Neural crest cell (in vitro differentiated cells): ENCODE measurements around the gene WDR19. TPM values are rescaled to one million over a fixed set of nuclear protein-coding genes. Genes with fewer than 3 reads are reported as not detected.
A peak's percentile ranks its signal among the peaks of the same experiment; 100 is the strongest.

Source experiments
- DNase-seq: peaks from one replicate; pipeline ENCODE4 v3.0.0; 2021; ENCODE audit warnings: low read depth, mixed read lengths, low spot score
- H3K27ac Mint-ChIP-seq: one replicate; pipeline ENCODE4 v1.8.0; 2021; ENCODE audit warnings: mild to moderate bottlenecking, mixed read lengths; ENCODE audit not compliant: unreplicated experiment
- H3K27me3 Mint-ChIP-seq: 2 replicates; pipeline ENCODE4 v1.8.0; 2021; ENCODE audit warnings: low read depth, mild to moderate bottlenecking, mixed read lengths
- H3K36me3 Mint-ChIP-seq: 2 replicates; pipeline ENCODE4 v1.8.0; 2021; ENCODE audit warnings: low read depth, mild to moderate bottlenecking, mixed read lengths
- H3K4me1 Mint-ChIP-seq: 2 replicates; pipeline ENCODE4 v1.8.0; 2021; ENCODE audit warnings: mixed read lengths
- H3K4me3 Mint-ChIP-seq: one replicate; pipeline ENCODE4 v1.8.0; 2021; ENCODE audit warnings: mild to moderate bottlenecking, mixed read lengths
- H3K9me3 Mint-ChIP-seq: 2 replicates; pipeline ENCODE4 v1.8.0; 2021; ENCODE audit warnings: mixed read lengths
- CTCF ChIP-seq: fragments of 200-600 bp; sonication (generic); conservative IDR thresholded peaks from 2 replicates; pipeline ENCODE4 v1.5.0; 2021; ENCODE audit warnings: antibody characterized with exemption, mild to moderate bottlenecking
- total RNA-seq: library from RNA; stranded (reverse); gene quantifications from 2 replicates; pipeline ENCODE4 v1.2.1, GENCODE V29; 2021

WDR19 gene
- total RNA-seq, 1 donor from 2014 or later: 51.6 TPM

DNA sequence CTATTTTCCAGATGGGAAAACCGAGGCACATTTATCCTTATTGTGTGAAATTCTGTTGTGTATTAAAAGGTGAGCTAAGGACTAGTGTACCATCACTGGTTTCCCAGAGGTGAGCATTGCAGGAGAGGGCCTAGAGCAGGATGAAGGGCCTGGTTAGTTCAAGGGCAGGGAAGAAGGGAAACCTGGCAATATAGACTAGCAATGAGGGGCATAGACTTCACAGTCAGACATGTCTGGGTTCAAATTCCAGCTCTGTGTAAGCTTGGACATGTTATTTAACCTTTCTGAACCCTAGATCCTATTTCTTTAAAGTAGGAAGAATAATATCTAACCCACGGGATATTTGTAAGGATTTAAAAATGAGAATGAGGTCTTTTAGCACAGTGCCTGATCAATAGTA is 50.8 kb downstream of the WDR19 start:
- H3K27ac Mint-ChIP-seq: peak overlapping the region; percentile 69

GRCh38 chr4:39233783-39234182 is 51.5 kb downstream of the WDR19 start:
- Mint-ChIP-seq H3K36me3 (peaks cover 11% of the 10 kb centered on the region), H3K4me1 (no peaks in the 10 kb centered on the region), H3K27me3 (no peaks in the 10 kb centered on the region), H3K9me3 (no peaks in the 10 kb centered on the region), H3K27ac (no peak overlapping the region), H3K4me3 (no peak overlapping the region)
- TF ChIP-seq CTCF: no peak
- DNase-seq: no peak

More for the DNA sequence above, 50.8 kb downstream of the WDR19 start:
- Mint-ChIP-seq H3K27me3 (no peaks in the 10 kb centered on the region), H3K36me3 (peaks cover 7% of the 10 kb centered on the region), H3K4me3 (no peak overlapping the region), H3K4me1 (no peaks in the 10 kb centered on the region), H3K9me3 (no peaks in the 10 kb centered on the region)
- TF ChIP-seq CTCF: no peak
- DNase-seq: no peak

GRCh38 chr4:39235021-39235420 is 52.7 kb downstream of the WDR19 start:
- Mint-ChIP-seq H3K27me3 (no peaks in the 10 kb centered on the region), H3K4me3 (no peak overlapping the region), H3K27ac (no peak overlapping the region), H3K36me3 (peaks cover 7% of the 10 kb centered on the region), H3K4me1 (no peaks in the 10 kb centered on the region), H3K9me3 (no peaks in the 10 kb centered on the region)
- TF ChIP-seq CTCF: no peak
- DNase-seq: no peak

GRCh38 chr4:39235696-39236095 is 53.4 kb downstream of the WDR19 start:
- no peak for TF ChIP-seq CTCF
- no peaks in the 10 kb centered on the region for H3K4me1 Mint-ChIP-seq
- no peak overlapping the region for H3K4me3 Mint-ChIP-seq
- peaks cover 7% of the 10 kb centered on the region for H3K36me3 Mint-ChIP-seq
- H3K27me3 Mint-ChIP-seq: no peaks in the 10 kb centered on the region
- no peak overlapping the region for H3K27ac Mint-ChIP-seq
- no peak for DNase-seq
- no peaks in the 10 kb centered on the region for H3K9me3 Mint-ChIP-seq

- Mint-ChIP-seq H3K27ac (no peak overlapping the region), H3K4me1 (no peaks in the 10 kb centered on the region), H3K4me3 (no peak overlapping the region), H3K36me3 (peaks cover 7% of the 10 kb centered on the region), H3K27me3 (no peaks in the 10 kb centered on the region), H3K9me3 (no peaks in the 10 kb centered on the region)
- no peak for DNase-seq
- TF ChIP-seq CTCF: no peak
Observed at GRCh38 chr4:39237179-39237578, 54.9 kb downstream of the WDR19 start.

GRCh38 chr4:39243462-39243861 is 61.1 kb downstream of the WDR19 start:
- no peak for TF ChIP-seq CTCF
- peaks cover 6% of the 10 kb centered on the region for H3K9me3 Mint-ChIP-seq
- no peak overlapping the region for H3K4me3 Mint-ChIP-seq
- H3K4me1 Mint-ChIP-seq: no peaks in the 10 kb centered on the region
- peaks cover 33% of the 10 kb centered on the region for H3K36me3 Mint-ChIP-seq
- H3K27ac Mint-ChIP-seq: no peak overlapping the region
- DNase-seq: no peak
- H3K27me3 Mint-ChIP-seq: no peaks in the 10 kb centered on the region
